Astrocyte of the cerebellum (primary cell): ENCODE data around the gene NUMA1.

Source experiments
- DNase-seq: peaks from one replicate; pipeline ENCODE4 v3.0.0-alpha.2; 2011; ENCODE audit warnings: low read depth
- H3K4me3 ChIP-seq: 2 replicates; pipeline ENCODE4 v1.5.1; 2011; ENCODE audit warnings: mild to moderate bottlenecking, low read depth, low read length, moderate library complexity
- CTCF ChIP-seq: IDR thresholded peaks from 2 replicates; pipeline ENCODE4 v1.5.1; 2012; ENCODE audit warnings: low read length, low read depth, moderate library complexity, mild to moderate bottlenecking; ENCODE audit errors: missing control alignments
- in situ Hi-C: cut with HindIII; loops from 2 replicates; pipeline ENCODE4 v1.10.0; 2017; ENCODE audit warnings: low sequenced_read_pairs

Gene NUMA1

GRCh38 chr11:71990701-71991100 lies 89.6 kb downstream of the NUMA1 start:
- no peak for TF ChIP-seq CTCF
- DNase-seq, result no peak
- in situ Hi-C loops, result no loop called here
- H3K4me3 ChIP-seq, result no peak overlapping the region

- DNase-seq, result peak; percentile 56
Measured at GRCh38 chr11:71988050-71988449, 92.3 kb downstream of the NUMA1 start.

GRCh38 chr11:71987521-71987920 lies 92.8 kb downstream of the NUMA1 start:
- H3K4me3 ChIP-seq, result no peak overlapping the region
- no peak for DNase-seq
- in situ Hi-C loops, result no loop called here
- TF ChIP-seq CTCF, result no peak

More at GRCh38 chr11:71988050-71988449, 92.3 kb downstream of the NUMA1 start:
- in situ Hi-C loops, result no loop called here
- TF ChIP-seq CTCF, result no peak
- H3K4me3 ChIP-seq, result no peak overlapping the region

- no peak overlapping the region for H3K4me3 ChIP-seq
- no peak for DNase-seq
- TF ChIP-seq CTCF, result no peak
- in situ Hi-C loops, result no loop called here
Measured at GRCh38 chr11:71986131-71986530, 94.2 kb downstream of the NUMA1 start.

GRCh38 chr11:71979602-71980001 lies 100.7 kb downstream of the NUMA1 start:
- TF ChIP-seq CTCF, result no peak
- H3K4me3 ChIP-seq, result no peak overlapping the region
- no peak for DNase-seq
- in situ Hi-C loops, result no loop called here

- TF ChIP-seq CTCF, result no peak
- H3K4me3 ChIP-seq, result no peak overlapping the region
- in situ Hi-C loops, result no loop called here
- DNase-seq, result no peak
Measured at GRCh38 chr11:71979094-71979493, 101.2 kb downstream of the NUMA1 start.
